K562 (cell line): ENCODE results near the gene CLEC4E. TPM values are rescaled to one million over a fixed set of nuclear protein-coding genes. Genes with fewer than 3 reads are reported as not detected.

ENCODE experiments used
- ATAC-seq: fragments of 200-7000 bp; cut with Tn5 transposase; 3 replicates; pipeline ENCODE4 v1.9.1; 2020; ENCODE audit warnings: moderate library complexity
- BruUV-seq: library from RNA; stranded (reverse); fragments of 400-500 nt; replicated peaks from 2 replicates; lab custom pipeline; 2021; lab: Mats Ljungman, UMichigan
- CTCF ChIA-PET: fragments of 300-600 bp; formaldehyde crosslinking; extraction: SDS; loops from one replicate; lab custom pipeline; 2021; ENCODE audit warnings: low intra/inter-chr PET ratio; lab: Yijun Ruan, JAX
- POLR2A ChIA-PET: fragments of 300-600, 350-650 bp; sonication (Branson Sonifier 250); formaldehyde crosslinking; extraction: SDS; loops from one replicate; lab custom pipeline; 2021; ENCODE audit warnings: antibody characterized with exemption, inconsistent platforms; lab: Yijun Ruan, JAX
- DNase-seq, 4 experiments: peaks; one replicate each; pipeline versions ENCODE4 v3.0.0 to v3.0.0-alpha.2; 2011 to 2018; ENCODE audit warnings: low spot score in 3 of 4, mixed read lengths in 3 of 4; ENCODE audit errors: extremely low read depth in 1 of 4
- FAIRE-seq: peaks from 2 replicates; lab custom pipeline; 2011; peaks lifted over from hg19 to GRCh38; lab: Jason Lieb, UNC
- H2AFZ ChIP-seq: 2 replicates; pipeline ENCODE4 v1.6.0; 2011; ENCODE audit warnings: low read depth, low read length, control low read depth, inconsistent platforms
- H3K27ac ChIP-seq: fragments of 200-600 bp; 3 replicates; pipeline ENCODE4 v1.8.0; 2011; ENCODE audit warnings: low read depth, mild to moderate bottlenecking, control low read depth, inconsistent platforms, low read length, moderate library complexity, mixed read lengths; ENCODE audit errors: extremely low read depth
- H3K27me3 ChIP-seq, 2 experiments: fragments of 300-600 bp in 1 of 2; 2 replicates in 1 of 2; 3 replicates in 1 of 2; pipeline versions ENCODE4 v1.6.0 to v1.8.0; 2011; ENCODE audit warnings: inconsistent platforms in 2 of 2, low read length in 2 of 2, mild to moderate bottlenecking in 1 of 2, mixed read lengths in 1 of 2, moderate library complexity in 1 of 2; ENCODE audit not compliant: control insufficient read depth in 2 of 2, insufficient read depth in 2 of 2
- H3K36me3 ChIP-seq: fragments of 300-600 bp; 3 replicates; pipeline ENCODE4 v1.8.0; 2011; ENCODE audit warnings: mild to moderate bottlenecking, low read length, inconsistent platforms; ENCODE audit not compliant: control insufficient read depth, insufficient read depth
- H3K4me1 ChIP-seq, 2 experiments: fragments of 200-600 bp in 1 of 2; replicated peaks in 1 of 2; 2 replicates in 1 of 2; 3 replicates in 1 of 2; pipeline versions ENCODE4 v1.5.1 to v1.8.0; 2011; ENCODE audit warnings: inconsistent platforms in 2 of 2, low read length in 2 of 2, mild to moderate bottlenecking in 1 of 2, mixed read lengths in 1 of 2, moderate library complexity in 1 of 2; ENCODE audit not compliant: control insufficient read depth in 2 of 2, insufficient read depth in 2 of 2
- H3K4me2 ChIP-seq: 2 replicates; pipeline ENCODE4 v1.6.1; 2011; ENCODE audit warnings: low read length, control low read depth, inconsistent platforms, mixed read lengths; ENCODE audit not compliant: insufficient read depth
- H3K4me3 ChIP-seq: fragments of 200-600 bp; sonication (generic), shearing (Covaris generic); 2 replicates; pipeline ENCODE4 v1.5.1; 2016; ENCODE audit warnings: control low read depth, inconsistent platforms
- H3K79me2 ChIP-seq: fragments of 200-600 bp; 3 replicates; pipeline ENCODE4 v1.8.0; 2011; ENCODE audit warnings: low read length, inconsistent platforms; ENCODE audit not compliant: control insufficient read depth, insufficient read depth
- H3K9ac ChIP-seq, 2 experiments: 2 replicates each; pipeline versions ENCODE4 v1.6.0 to v1.6.1; 2011; ENCODE audit warnings: low read depth in 2 of 2, low read length in 2 of 2, control low read depth in 1 of 2, inconsistent platforms in 1 of 2, mild to moderate bottlenecking in 1 of 2, mixed read lengths in 1 of 2; ENCODE audit not compliant: insufficient read depth in 1 of 2
- H3K9me1 ChIP-seq: one replicate; pipeline ENCODE4 v1.6.0; 2011; ENCODE audit warnings: inconsistent platforms, mild to moderate bottlenecking, low read length, moderate library complexity; ENCODE audit not compliant: control insufficient read depth, insufficient read depth
- H3K9me3 ChIP-seq: replicated peaks from 2 replicates; pipeline ENCODE4 v1.5.1; 2011; ENCODE audit warnings: low read depth, low read length, inconsistent platforms; ENCODE audit not compliant: control insufficient read depth, insufficient read depth
- H4K20me1 ChIP-seq: replicated peaks from 2 replicates; pipeline ENCODE4 v1.6.1; 2011; ENCODE audit warnings: low read length, inconsistent platforms, mixed read lengths; ENCODE audit not compliant: control insufficient read depth, insufficient read depth
- RUNX1 ChIP-seq: sonication (generic); IDR thresholded peaks from 2 replicates; pipeline ENCODE4 v1.6.1; 2016; ENCODE audit warnings: antibody characterized with exemption, low read depth
- ZNF780A ChIP-seq: fragments of 250-450 bp; sonication (Bioruptor Pico); IDR thresholded peaks from 2 replicates; pipeline ENCODE4 v1.5.0; 2021; ENCODE audit warnings: mild to moderate bottlenecking
- WGBS: fragments of 100-300 bp; shearing (Covaris generic); methylation state at CpG from one replicate; pipeline ENCODE4 v1.1.6; 2016; ENCODE audit warnings: low coverage, mixed read lengths; ENCODE audit not compliant: insufficient coverage; ENCODE audit errors: missing lambda C conversion rate; 5-methylcytosine and 5-hydroxymethylcytosine counted together
- in situ Hi-C: fragments of 300-500 bp; cut with MboI; formaldehyde crosslinking; loops from 4 replicates; pipeline ENCODE4 v1.15.0; 2018; ENCODE audit warnings: inconsistent platforms, mixed read lengths
- intact Hi-C: fragments of 100-400 bp; cut with micrococcal nuclease; formaldehyde crosslinking; loops from 2 replicates; pipeline ENCODE4 v1.14.2; 2022
- polyA plus RNA-seq, 8 experiments: library from polyadenylated mRNA; depleted of rRNA in 4 of 8; stranded (reverse) in 5 of 8; unstranded in 3 of 8; fragments of >200 nt; fragmentation: Nextera tagmentation in 2 of 8; fragmentation: Illumina TruSeq in 1 of 8; extraction: Ambion mirVana in 2 of 8; extraction: Trizol in 1 of 8; gene quantifications; 2 replicates each; pipeline versions ENCODE4 v1.2.1 to v1.2.3, GENCODE V29; 2011 to 2014; ENCODE audit warnings: inconsistent platforms in 1 of 8, missing spikeins in 1 of 8
- total RNA-seq, 7 experiments: library from RNA; depleted of rRNA in 6 of 7; stranded (reverse); fragments of >200 nt in 6 of 7; fragmentation: Illumina TruSeq in 2 of 7; extraction: Trizol in 2 of 7; gene quantifications; 2 replicates each; pipeline versions ENCODE4 v1.2.1 to v1.2.3, GENCODE V29; 2011 to 2021; ENCODE audit warnings: low replicate concordance in 1 of 7
- TF ChIP-seq, protein P1 (sequence below): sonication (generic); formaldehyde crosslinking; IDR thresholded peaks from 2 replicates; pipeline ENCODE4 v1.8.1; 2022; ENCODE audit warnings: missing genetic modification reagents
- TF ChIP-seq, protein P2 (sequence below): IDR thresholded peaks from 3 replicates; pipeline ENCODE4 v1.6.1; 2011; ENCODE audit warnings: borderline replicate concordance, mild to moderate bottlenecking, moderate library complexity; ENCODE audit not compliant: insufficient read length; ENCODE audit errors: extremely low read depth

CLEC4E gene
- total and polyA plus RNA-seq, 9 of the 15 experiments (the other 6 are each of a cell fraction or from before 2014, with no cell fraction given) = not detected

DNA sequence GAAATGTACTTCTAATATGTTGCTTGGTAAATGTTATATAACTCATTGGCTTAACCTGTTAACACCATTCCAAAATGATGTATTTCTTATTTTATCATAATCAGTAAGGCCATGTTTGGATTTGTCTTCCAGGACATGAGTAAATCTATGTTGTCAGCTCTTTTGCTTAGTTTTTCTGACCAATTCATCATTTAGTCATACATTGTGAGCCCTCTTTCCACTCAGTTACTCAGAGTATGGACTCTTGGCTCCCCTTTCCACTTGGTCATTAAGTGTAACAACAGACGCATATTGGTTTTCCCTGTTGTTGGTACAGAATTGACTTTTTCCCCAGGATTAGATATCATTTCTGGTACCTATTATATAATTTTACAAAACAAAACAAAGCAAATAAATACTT is 36.4 kb downstream of the CLEC4E start:
- POLR2A ChIA-PET = no interaction called here
- in situ Hi-C loops = no loop called here
- WGBS = 36% methylated on average over 1 of the region's 1 CpG

More for the DNA sequence above, 36.4 kb downstream of the CLEC4E start:
- CTCF ChIA-PET = no interaction called here
- no peaks in the 10 kb centered on the region for H3K36me3 ChIP-seq
- no peak overlapping the region for H3K4me2 ChIP-seq
- no TSS peak for BruUV-seq
- no peak overlapping the region for H3K9ac ChIP-seq
- H3K4me1 ChIP-seq = no peaks in the 10 kb centered on the region
- no peak overlapping the region for H2AFZ ChIP-seq
- ATAC-seq (no peak), DNase-seq (no peak), FAIRE-seq (no peak)
- H4K20me1 ChIP-seq = no peaks in the 10 kb centered on the region
- H3K79me2 ChIP-seq = no peaks in the 10 kb centered on the region
- no peaks in the 10 kb centered on the region for H3K9me1 ChIP-seq
- peaks cover 0 to 5% of the 10 kb centered on the region in 2 experiments; a peak in 1 of 5 replicates for H3K27me3 ChIP-seq
- no peaks in the 10 kb centered on the region for H3K9me3 ChIP-seq
- intact Hi-C loops = no loop called here
- no peak overlapping the region for H3K27ac ChIP-seq
- no peak overlapping the region for H3K4me3 ChIP-seq
- TF ChIP-seq RUNX1 (no peak), ZNF780A (CRISPR knock-in tag) (no peak)
- TF ChIP-seq, protein P1, sequence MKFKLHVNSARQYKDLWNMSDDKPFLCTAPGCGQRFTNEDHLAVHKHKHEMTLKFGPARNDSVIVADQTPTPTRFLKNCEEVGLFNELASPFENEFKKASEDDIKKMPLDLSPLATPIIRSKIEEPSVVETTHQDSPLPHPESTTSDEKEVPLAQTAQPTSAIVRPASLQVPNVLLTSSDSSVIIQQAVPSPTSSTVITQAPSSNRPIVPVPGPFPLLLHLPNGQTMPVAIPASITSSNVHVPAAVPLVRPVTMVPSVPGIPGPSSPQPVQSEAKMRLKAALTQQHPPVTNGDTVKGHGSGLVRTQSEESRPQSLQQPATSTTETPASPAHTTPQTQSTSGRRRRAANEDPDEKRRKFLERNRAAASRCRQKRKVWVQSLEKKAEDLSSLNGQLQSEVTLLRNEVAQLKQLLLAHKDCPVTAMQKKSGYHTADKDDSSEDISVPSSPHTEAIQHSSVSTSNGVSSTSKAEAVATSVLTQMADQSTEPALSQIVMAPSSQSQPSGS = no peak
- TF ChIP-seq, protein P2, sequence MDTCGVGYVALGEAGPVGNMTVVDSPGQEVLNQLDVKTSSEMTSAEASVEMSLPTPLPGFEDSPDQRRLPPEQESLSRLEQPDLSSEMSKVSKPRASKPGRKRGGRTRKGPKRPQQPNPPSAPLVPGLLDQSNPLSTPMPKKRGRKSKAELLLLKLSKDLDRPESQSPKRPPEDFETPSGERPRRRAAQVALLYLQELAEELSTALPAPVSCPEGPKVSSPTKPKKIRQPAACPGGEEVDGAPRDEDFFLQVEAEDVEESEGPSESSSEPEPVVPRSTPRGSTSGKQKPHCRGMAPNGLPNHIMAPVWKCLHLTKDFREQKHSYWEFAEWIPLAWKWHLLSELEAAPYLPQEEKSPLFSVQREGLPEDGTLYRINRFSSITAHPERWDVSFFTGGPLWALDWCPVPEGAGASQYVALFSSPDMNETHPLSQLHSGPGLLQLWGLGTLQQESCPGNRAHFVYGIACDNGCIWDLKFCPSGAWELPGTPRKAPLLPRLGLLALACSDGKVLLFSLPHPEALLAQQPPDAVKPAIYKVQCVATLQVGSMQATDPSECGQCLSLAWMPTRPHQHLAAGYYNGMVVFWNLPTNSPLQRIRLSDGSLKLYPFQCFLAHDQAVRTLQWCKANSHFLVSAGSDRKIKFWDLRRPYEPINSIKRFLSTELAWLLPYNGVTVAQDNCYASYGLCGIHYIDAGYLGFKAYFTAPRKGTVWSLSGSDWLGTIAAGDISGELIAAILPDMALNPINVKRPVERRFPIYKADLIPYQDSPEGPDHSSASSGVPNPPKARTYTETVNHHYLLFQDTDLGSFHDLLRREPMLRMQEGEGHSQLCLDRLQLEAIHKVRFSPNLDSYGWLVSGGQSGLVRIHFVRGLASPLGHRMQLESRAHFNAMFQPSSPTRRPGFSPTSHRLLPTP = no peak
- TF ChIP-seq, all 486 proteins: peak for 0
